ENCODE results near the gene SNCAIP.
A peak's percentile ranks its signal among the peaks of the same experiment; 100 is the strongest.

Gene SNCAIP

GRCh38 chr5:122408592-122409224 lies 96.7 kb downstream of the SNCAIP start:
- H3K4me1 Mint-ChIP-seq: no peaks in the 10 kb centered on the region
- H3K4me3 Mint-ChIP-seq: no peak overlapping the region
- no peak for DNase-seq
- ATAC-seq: no peak
- H3K36me3 Mint-ChIP-seq (ENCODE audit: low read depth): no peaks in the 10 kb centered on the region
- no peaks in the 10 kb centered on the region for H3K27me3 Mint-ChIP-seq
- no peaks in the 10 kb centered on the region for H3K9me3 Mint-ChIP-seq
- H3K27ac Mint-ChIP-seq: no peak overlapping the region

- DNase-seq (no peak), ATAC-seq (no peak)
- Mint-ChIP-seq H3K36me3 (ENCODE audit: low read depth) (no peaks in the 10 kb centered on the region), H3K9me3 (no peaks in the 10 kb centered on the region), H3K27me3 (peaks cover 3% of the 10 kb centered on the region), H3K4me3 (no peak overlapping the region), H3K27ac (no peak overlapping the region), H3K4me1 (no peaks in the 10 kb centered on the region)
These were observed 100.9 kb downstream of the SNCAIP start for GRCh38 chr5:122412966-122413365.

DNA sequence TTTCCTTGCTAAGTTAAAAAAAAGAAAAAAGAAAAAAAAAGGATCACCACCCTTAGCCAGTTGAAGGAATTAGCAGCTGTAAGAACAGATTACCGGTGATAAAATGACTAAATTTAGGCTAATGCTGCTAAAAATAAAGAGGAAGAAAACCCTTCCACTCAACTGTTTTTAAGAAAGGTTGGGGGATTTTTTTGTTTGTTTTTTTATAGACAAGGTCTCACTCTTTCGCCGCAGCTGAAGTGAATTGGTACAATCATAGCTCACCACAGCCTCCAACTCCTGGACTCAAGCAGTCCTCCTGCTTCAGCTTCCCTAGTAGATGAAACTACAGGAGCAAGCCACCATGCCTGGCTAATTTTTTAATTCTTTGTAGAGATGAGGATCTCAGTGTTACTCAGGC lies 101.7 kb downstream of the SNCAIP start:
- Mint-ChIP-seq H3K4me3 (no peak overlapping the region), H3K27me3 (peaks cover 3% of the 10 kb centered on the region), H3K4me1 (no peaks in the 10 kb centered on the region), H3K9me3 (no peaks in the 10 kb centered on the region), H3K27ac (no peak overlapping the region), H3K36me3 (ENCODE audit: low read depth) (no peaks in the 10 kb centered on the region)
- ATAC-seq: no peak
- DNase-seq: no peak

DNA sequence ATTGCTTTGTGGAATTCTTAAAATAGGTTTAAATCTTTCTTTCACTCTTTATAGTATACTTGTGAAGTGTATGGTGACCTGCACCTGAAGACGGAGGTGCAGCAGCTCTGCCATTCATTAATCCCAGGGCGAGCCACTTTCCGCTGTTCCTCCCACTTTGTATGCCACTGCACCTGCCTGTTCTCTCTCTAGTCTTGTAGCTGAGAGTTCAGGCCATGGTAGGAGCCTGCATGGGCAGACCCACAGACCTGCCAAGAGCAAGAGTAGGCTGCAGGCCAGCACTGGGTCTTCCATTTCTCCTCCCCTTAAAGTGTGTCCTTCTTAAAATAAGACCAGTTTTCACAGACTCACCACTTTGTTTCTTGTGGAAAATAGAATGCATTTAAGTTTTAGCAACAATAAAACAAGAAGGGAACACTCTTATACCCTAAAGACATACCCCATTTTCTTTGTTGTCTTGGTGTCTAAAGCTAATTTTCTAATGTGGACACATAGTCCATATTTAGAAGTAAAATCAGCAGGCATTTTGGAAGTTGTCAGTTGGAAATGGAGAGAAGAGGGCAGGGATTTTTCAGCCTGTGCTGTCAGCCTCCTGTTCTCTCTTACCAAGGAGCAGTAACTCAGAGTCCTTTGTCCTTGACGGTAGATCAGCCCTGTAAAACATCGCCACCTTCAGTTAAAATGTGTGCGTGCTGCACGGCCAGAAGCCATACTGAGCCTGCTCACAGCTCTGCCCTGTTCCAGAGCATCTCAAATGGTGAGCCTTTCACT lies 103.2 kb downstream of the SNCAIP start:
- H3K4me1 Mint-ChIP-seq: no peaks in the 10 kb centered on the region
- no peak for DNase-seq
- H3K4me3 Mint-ChIP-seq: no peak overlapping the region
- peak; percentile 46 for ATAC-seq
- H3K27me3 Mint-ChIP-seq: peaks cover 3% of the 10 kb centered on the region
- no peaks in the 10 kb centered on the region for H3K36me3 Mint-ChIP-seq (ENCODE audit: low read depth)
- no peak overlapping the region for H3K27ac Mint-ChIP-seq
- H3K9me3 Mint-ChIP-seq: no peaks in the 10 kb centered on the region

DNA sequence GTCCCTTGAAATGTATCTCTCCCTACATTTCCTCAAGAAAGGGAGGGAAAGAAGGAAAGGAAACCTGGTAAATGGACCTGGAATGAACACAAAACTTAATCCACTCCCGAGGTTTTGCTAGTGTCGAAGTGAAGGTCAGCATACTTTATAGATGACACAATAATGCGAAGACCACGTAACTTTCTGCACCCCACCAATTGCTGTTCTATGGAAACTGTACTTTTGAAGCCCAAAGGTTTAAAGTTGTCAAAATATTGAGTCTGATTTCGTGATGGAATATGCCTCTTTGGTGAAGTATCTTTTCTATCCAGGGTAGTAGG lies 103.7 kb downstream of the SNCAIP start:
- H3K27ac Mint-ChIP-seq: no peak overlapping the region
- no peak for DNase-seq
- peaks cover 3% of the 10 kb centered on the region for H3K27me3 Mint-ChIP-seq
- H3K36me3 Mint-ChIP-seq (ENCODE audit: low read depth): no peaks in the 10 kb centered on the region
- no peaks in the 10 kb centered on the region for H3K4me1 Mint-ChIP-seq
- no peak for ATAC-seq
- H3K4me3 Mint-ChIP-seq: no peak overlapping the region
- no peaks in the 10 kb centered on the region for H3K9me3 Mint-ChIP-seq

- ATAC-seq (no peak), DNase-seq (no peak)
- Mint-ChIP-seq H3K4me1 (no peaks in the 10 kb centered on the region), H3K36me3 (ENCODE audit: low read depth) (no peaks in the 10 kb centered on the region), H3K27me3 (peaks cover 3% of the 10 kb centered on the region), H3K4me3 (no peak overlapping the region), H3K27ac (no peak overlapping the region), H3K9me3 (no peaks in the 10 kb centered on the region)
These were observed 107.3 kb downstream of the SNCAIP start for GRCh38 chr5:122419142-122419894.

- H3K36me3 Mint-ChIP-seq (ENCODE audit: low read depth): no peaks in the 10 kb centered on the region
- no peak for DNase-seq
- H3K27ac Mint-ChIP-seq: no peak overlapping the region
- no peak for ATAC-seq
- H3K9me3 Mint-ChIP-seq: no peaks in the 10 kb centered on the region
- no peak overlapping the region for H3K4me3 Mint-ChIP-seq
- H3K4me1 Mint-ChIP-seq: no peaks in the 10 kb centered on the region
- H3K27me3 Mint-ChIP-seq: peaks cover 3% of the 10 kb centered on the region
These were observed 108.1 kb downstream of the SNCAIP start for GRCh38 chr5:122420091-122420490.

DNA sequence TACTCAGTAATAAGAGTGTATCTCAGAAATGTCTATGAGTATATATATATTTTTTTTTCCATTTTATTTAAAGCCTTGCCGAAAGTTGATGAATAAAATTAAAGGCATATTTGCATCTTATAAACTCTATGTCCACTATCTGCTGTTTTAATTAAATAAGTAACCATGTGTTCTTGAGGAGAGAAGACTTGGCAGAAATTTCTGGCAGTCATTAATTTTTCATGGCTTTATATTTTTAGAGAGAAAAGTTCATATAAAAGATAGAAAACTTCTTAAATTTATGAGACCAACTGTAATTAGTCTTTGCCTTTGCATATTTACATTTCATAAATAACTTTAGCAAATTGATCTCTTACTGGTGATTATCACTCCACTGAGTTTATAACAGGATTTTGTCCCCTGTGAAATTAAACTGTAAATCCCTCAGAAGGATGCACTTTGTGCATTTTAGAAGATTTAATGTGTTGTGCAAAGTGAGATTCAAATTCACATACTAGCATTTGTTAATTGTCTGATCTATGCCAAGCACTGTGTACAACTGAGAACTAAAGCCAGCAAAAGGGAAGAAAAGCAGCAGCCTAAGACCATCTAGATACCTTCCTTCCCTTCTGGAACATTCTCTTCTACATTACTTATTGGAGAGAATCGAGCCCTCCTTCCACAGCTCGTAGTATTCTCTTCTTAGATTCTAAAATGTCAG lies 108.7 kb downstream of the SNCAIP start:
- DNase-seq (no peak), ATAC-seq (no peak)
- no peak overlapping the region for H3K27ac Mint-ChIP-seq
- no peak overlapping the region for H3K4me3 Mint-ChIP-seq
- no peaks in the 10 kb centered on the region for H3K9me3 Mint-ChIP-seq
- H3K36me3 Mint-ChIP-seq (ENCODE audit: low read depth): no peaks in the 10 kb centered on the region
- no peaks in the 10 kb centered on the region for H3K4me1 Mint-ChIP-seq
- peaks cover 3% of the 10 kb centered on the region for H3K27me3 Mint-ChIP-seq

DNA sequence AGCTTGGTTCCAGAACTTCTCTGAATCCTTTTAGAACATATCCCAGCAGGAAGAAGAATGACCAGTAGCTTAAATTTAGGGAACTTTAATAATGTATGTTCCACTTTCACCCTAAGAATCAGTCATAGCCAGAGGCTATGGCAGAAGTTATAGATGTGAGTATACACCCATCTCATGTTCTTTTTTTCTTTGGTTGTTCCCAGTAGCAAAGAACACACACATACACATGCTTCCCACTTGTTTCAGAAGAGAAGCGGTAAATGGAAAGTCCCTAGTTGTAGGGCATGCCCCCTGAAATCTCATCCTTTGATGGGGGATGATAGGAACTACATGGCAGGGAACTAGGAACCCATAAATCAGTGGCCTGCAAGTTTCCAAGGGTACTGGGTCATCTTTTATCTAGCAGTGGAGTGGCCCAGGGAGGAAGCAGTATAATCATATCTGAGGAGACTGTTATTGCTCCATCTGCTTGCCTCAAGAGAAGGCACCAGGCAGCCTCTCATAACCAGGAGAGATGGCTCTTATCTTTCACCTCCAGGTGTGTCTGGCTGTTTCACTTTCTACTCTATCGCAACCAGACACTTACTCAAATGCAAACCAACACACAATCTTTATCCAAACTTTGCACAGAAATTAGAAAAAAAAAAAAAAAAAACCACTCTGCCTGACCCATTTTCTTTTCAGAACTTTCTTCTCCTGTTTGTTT lies 109.5 kb downstream of the SNCAIP start:
- Mint-ChIP-seq H3K27me3 (no peaks in the 10 kb centered on the region), H3K4me3 (no peak overlapping the region), H3K27ac (no peak overlapping the region), H3K9me3 (no peaks in the 10 kb centered on the region), H3K36me3 (ENCODE audit: low read depth) (no peaks in the 10 kb centered on the region), H3K4me1 (no peaks in the 10 kb centered on the region)
- no peak for DNase-seq
- ATAC-seq: no peak

DNA sequence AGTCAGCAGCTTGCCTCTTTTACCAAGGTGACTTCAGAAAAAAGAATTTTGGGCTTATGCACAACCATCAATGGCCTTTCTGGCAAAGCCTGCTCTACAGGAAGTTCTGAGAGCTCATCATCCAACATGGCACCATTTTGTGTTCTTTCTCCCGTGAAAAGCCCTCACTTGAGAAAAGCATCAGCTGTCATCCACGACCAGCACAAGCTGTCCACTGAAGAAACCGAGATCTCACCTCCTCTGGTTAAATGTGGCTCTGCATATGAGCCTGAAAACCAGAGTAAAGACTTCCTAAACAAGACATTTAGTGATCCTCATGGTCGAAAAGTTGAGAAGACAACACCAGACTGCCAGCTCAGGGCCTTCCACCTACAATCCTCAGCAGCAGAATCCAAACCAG lies 111.2 kb downstream of the SNCAIP start:
- H3K4me1 Mint-ChIP-seq: no peaks in the 10 kb centered on the region
- H3K4me3 Mint-ChIP-seq: no peak overlapping the region
- no peak for DNase-seq
- no peak overlapping the region for H3K27ac Mint-ChIP-seq
- H3K36me3 Mint-ChIP-seq (ENCODE audit: low read depth): no peaks in the 10 kb centered on the region
- no peak for ATAC-seq
- no peaks in the 10 kb centered on the region for H3K9me3 Mint-ChIP-seq
- no peaks in the 10 kb centered on the region for H3K27me3 Mint-ChIP-seq

DNA sequence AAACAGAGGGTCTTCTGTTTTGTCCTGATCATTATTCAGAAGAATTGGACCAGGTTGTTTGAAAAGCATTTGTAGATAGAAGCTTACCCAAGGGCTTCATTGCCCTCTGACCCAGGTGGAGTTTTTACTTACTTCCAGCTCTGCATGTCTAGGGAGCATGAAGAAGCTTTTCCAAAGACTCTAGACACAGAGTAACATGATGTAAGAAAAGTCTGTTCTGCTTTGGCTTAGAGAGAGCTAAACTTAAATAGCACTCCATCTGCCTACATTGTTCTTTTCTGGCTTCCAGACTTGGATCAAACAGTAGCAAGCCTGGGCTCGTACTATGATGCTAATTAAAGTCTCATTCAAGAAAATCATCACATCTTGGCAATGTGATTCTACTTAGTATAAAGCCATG lies 112.1 kb downstream of the SNCAIP start:
- Mint-ChIP-seq H3K4me1 (no peaks in the 10 kb centered on the region), H3K9me3 (peaks cover 4% of the 10 kb centered on the region), H3K4me3 (no peak overlapping the region), H3K27ac (no peak overlapping the region), H3K36me3 (ENCODE audit: low read depth) (no peaks in the 10 kb centered on the region), H3K27me3 (no peaks in the 10 kb centered on the region)
- no peak for DNase-seq
- ATAC-seq: no peak

DNA sequence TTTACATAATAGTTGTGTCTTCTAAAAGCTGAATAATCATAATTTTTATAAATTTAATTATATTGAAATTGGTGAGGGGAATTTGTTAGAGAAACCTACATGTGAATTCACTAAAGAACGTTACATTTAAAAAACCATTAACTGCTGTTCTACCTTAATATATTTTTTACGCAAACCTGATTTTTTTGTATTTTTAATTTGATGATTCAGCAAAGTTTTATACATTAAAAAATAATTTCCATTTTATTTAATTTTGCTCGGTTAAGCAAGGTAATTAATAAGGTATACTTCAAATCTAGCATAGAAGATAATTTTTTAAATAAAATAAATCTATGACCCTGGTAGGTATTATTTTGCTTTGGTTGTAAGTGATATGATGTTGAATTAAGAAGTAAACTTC lies 114.3 kb downstream of the SNCAIP start:
- DNase-seq (no peak), ATAC-seq (no peak)
- Mint-ChIP-seq H3K27me3 (no peaks in the 10 kb centered on the region), H3K4me1 (no peaks in the 10 kb centered on the region), H3K36me3 (ENCODE audit: low read depth) (no peaks in the 10 kb centered on the region), H3K4me3 (no peak overlapping the region), H3K9me3 (peaks cover 4% of the 10 kb centered on the region), H3K27ac (no peak overlapping the region)

DNA sequence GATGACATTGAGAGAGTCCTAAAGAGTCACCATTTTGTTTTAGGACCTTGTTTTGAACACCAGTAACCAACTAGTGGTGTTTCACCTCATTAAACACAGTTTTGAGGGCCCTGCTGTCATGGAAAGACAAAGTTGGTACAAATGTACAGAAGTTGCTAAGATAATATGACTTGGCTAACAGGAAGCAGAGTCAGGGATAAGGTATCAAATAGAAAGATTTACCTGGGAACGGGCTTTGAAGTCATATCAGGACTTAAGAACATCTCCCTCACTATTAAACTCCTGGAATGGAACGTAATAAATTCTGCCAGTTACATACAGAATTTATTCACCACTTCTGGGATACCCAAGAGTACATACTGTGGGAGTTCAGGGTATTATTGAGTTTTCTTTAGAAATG lies 115.6 kb downstream of the SNCAIP start:
- Mint-ChIP-seq H3K4me3 (no peak overlapping the region), H3K36me3 (ENCODE audit: low read depth) (no peaks in the 10 kb centered on the region), H3K27me3 (no peaks in the 10 kb centered on the region), H3K9me3 (peaks cover 8% of the 10 kb centered on the region), H3K4me1 (no peaks in the 10 kb centered on the region), H3K27ac (no peak overlapping the region)
- no peak for ATAC-seq
- DNase-seq: no peak

DNA sequence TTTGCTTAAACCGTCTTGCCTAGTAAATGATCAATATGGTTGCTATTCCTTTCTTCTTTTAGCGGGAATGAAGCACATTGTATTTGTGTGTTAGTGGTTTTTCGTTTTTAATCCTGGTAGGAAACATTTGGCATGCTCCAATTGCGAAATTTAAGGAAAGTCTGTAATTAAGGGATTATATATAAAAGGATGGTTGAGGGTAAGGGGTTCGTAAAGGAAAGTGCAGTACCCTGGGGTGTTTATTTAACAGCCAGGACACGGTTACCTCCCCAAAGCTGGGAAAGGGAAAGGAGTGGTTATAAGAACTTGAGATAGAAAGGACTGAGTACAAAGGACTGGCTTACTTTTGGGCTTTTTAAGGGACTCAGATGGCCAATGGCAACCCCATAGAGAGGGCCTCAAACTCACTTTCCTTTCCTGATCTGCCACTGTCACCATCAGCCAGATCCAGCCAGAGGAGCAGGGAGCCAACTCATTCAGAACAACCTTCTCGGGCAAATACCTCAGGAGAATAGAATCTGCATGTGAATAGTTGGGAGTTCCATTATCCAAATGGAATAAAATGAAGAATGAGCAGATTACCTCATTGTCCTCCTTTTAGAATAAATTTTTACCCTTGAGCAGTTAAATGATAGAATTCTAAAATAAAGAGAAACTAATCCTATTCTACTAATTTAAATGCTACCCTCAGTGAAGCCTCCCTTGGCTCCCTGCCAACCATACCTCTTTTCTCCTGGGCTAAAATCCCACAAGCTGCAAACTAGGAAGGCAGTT lies 117.7 kb downstream of the SNCAIP start:
- no peaks in the 10 kb centered on the region for H3K27me3 Mint-ChIP-seq
- peaks cover 8% of the 10 kb centered on the region for H3K9me3 Mint-ChIP-seq
- no peak overlapping the region for H3K27ac Mint-ChIP-seq
- H3K4me1 Mint-ChIP-seq: no peaks in the 10 kb centered on the region
- H3K4me3 Mint-ChIP-seq: no peak overlapping the region
- DNase-seq (no peak), ATAC-seq (no peak)
- no peaks in the 10 kb centered on the region for H3K36me3 Mint-ChIP-seq (ENCODE audit: low read depth)

All from activated naive CD8-positive, alpha-beta T cell treated with anti-CD3 and anti-CD28 coated beads, Interleukin-2, amount 50 U/mL, for 24 hours (primary cell).